GM18526 (cell line): ENCODE measurements around the gene COL23A1.

ENCODE experiments used
- POLR2A ChIP-seq: IDR thresholded peaks from 3 replicates; pipeline ENCODE4 v1.6.1; 2011; ENCODE audit not compliant: insufficient read length; ENCODE audit errors: extremely low read depth

The COL23A1 gene

GRCh38 chr5:178384816-178385495 is 205.2 kb downstream of the COL23A1 start:
- no peak for TF ChIP-seq POLR2A

DNA sequence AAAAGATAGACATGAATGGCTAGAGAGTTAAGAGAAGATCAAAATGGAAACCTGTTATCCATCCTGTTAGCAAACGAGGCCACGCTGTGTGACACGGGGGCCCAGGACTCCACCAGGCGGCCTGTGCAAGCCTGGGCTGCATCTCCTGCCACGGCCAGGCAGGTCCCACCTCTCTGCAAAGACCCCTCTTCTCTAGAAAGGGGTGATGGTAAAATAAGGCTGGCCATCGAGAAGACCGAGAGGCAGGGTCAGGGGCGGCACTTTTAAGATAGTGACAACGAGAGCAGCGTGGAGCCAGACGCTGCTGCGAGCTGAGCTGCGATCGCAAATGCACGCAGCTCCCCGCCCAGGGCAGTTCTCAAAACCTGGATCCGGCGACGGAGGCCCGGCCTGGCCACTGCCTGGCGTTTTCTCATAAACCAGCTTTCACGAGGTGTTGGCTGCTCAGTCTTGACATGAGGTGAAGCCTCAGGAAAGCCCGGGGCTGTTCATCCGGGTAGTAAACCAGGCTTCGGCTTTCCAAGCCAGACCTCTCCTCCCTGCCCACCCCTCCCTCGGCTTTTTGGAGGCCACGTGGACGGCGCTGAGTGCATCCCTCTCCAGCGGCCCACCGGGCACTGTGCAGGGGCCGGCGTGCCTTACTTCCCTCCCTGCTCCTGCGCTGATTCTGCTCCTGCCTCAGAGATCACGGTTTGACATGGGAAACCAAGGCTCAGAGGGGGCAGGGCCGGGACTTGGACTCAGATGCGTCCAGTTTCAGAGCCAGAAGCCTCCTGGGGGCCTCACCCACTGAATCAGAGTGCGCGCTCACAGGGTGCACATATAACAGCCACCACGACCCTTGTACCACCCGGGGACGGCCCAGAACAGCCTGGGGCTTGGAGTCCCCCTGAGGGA is 206.0 kb downstream of the COL23A1 start:
- no peak for TF ChIP-seq POLR2A

- no peak for TF ChIP-seq POLR2A
These were observed 206.8 kb downstream of the COL23A1 start for GRCh38 chr5:178383301-178383918.

DNA sequence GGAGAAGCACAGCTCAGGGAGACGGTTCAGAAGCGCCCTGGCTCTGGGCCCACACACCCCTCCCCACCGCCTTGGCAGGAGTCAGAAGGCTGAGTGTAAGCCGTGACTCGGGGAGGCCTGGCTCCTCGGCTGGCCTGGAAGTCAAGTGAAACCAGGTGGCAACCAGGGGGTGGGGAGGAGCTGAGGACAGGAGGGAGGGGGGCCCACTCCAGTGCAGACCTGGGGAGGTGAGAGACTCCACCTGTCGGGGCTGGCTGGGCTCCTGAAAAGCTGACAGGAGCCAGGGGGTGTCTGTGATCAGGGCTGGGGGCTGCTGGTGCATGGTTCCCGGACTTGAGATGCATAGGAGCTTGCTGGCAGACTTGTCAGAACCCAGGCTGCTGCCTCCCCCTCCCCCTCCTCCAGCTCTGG is 207.4 kb downstream of the COL23A1 start:
- no peak for TF ChIP-seq POLR2A

DNA sequence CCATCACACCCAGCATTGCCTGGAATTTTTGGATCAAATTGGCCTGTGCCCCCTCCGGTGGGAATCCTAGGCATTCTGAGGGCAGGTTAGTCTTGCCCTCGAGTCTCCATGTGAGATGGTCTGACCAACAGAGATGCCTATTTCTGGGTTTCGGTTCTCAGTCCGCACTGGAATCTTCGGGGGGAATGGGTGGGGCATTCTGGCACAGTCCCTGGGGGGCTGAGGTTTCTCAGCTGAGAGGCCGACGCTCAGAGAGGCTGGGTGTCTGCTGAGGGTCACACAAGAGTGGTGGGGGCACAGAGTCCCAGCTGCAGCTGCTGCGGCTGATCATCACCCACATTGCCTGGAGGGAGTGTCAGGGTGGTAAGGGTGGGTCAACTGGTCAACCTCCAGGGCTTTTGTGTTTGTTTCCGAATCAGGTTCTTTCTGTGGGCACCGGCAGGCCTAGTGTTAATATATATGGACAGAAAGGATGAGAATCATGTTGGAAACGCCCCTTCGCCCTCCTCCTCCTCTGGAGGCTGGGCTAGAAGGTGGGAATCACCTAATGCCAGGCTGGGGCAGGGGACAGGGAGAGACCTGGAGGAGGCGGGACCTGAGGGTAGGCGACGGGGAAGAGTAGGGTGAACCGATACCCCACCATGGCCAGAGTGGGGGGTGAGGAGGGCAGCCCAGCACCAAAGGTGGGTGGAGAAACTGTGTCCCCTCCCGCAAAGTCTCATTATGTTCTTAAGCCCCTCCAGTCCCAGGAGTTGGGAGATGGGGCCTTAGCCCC is 208.1 kb downstream of the COL23A1 start:
- no peak for TF ChIP-seq POLR2A

DNA sequence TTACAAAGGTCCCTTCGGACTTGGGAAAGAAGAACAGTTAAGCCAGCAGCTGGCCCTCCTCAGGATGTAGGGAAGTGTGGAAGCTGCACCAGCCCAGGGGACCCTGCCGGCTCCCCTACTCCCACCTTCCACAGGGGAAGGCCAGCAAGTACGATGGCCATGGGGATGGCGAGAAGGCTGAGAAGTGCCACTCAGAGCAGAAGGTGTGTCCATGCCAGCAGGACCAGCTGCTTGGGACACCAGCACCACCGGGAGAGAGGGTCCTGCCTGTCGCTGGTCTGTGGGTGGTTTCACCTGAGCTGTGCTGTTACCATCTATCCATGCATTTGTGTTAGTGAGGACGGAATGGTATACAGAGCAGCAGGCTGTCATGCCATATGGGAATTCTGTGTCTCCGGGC is 209.0 kb downstream of the COL23A1 start:
- no peak for TF ChIP-seq POLR2A

DNA sequence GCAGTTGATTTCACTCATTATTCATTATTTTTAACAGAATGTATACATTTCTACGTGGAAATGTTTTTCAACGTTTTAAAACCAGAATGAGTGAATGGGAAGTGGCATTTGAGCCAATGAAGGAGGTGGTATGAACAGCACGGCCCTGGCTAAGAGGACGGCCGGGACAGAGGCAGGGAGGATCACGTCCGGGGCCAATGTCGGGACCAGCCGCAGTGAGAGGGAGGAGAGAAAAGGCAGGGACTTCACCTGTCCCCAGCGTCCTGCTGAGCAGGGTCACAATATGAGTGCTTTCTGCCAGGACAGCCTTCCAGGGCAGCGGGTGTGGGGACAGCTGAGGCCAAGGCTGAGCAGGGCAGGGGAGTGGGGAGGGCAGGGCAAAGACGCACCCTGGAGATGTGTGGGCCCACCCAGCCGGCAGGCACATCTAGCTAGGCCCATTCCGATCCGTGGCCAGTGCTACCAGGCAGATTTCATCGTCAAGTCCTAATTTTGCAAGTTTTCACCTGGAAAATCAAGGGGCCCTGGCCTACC is 209.6 kb downstream of the COL23A1 start:
- no peak for TF ChIP-seq POLR2A

GRCh38 chr5:178380086-178380485 is 210.1 kb downstream of the COL23A1 start:
- TF ChIP-seq POLR2A, result no peak

- TF ChIP-seq POLR2A, result no peak
These were observed 211.4 kb downstream of the COL23A1 start for GRCh38 chr5:178378527-178379484.

GRCh38 chr5:178377583-178378270 is 212.5 kb downstream of the COL23A1 start:
- TF ChIP-seq POLR2A, result no peak

DNA sequence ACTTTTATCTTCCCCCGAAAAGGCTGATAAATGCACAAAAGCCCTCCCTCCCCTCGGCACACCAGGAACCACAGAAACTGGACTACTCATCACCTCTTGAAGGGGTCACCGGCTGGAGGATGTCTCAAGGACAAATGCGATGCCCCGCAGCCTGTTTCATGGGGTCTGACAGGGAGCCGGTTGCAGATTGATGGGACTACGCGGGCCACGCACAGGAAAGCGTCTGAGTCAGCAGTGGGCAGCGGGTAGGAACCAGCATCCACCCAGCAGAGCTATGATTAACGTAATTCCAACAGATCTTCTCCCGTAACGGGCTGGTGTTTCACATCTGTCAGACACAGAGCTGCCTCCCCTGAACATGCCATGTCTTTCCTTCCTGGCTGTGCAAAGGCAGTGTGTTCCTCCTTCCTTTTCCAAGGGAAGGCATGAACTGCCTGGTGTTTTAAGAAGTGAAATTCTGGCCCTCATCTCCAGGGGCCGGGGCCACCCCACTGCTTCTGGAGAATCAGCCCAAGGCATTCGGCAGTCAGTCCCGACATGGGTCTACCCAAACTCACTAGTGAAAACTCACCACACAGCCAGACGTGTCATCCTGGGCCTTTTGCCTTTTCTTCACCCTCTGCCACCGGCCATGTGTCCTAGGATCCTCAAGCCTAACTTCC is 213.1 kb downstream of the COL23A1 start:
- no peak for TF ChIP-seq POLR2A

DNA sequence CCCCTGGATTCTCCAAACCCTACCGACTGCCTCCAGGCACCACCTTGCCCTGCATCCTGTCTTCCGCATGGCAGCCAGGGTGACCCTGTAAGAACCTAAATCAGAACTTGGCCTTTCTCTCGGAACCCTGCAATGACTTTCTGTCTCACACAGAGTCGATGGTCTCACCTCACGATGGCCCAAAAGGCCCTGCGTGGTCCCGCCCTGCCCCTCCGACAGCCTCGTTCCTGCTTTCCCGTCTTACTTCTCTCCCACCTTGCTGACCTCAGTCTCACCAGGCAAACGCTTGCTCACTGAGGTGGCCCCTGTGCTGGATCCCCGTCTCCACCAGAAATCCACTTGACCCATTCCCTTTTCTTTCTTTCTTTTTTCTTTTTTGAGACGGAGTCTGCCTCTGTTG is 214.8 kb downstream of the COL23A1 start:
- TF ChIP-seq POLR2A, result no peak

GRCh38 chr5:178373711-178374110 is 216.5 kb downstream of the COL23A1 start:
- no peak for TF ChIP-seq POLR2A
